ENCODE data around the gene TMEM214.

Gene TMEM214

DNA sequence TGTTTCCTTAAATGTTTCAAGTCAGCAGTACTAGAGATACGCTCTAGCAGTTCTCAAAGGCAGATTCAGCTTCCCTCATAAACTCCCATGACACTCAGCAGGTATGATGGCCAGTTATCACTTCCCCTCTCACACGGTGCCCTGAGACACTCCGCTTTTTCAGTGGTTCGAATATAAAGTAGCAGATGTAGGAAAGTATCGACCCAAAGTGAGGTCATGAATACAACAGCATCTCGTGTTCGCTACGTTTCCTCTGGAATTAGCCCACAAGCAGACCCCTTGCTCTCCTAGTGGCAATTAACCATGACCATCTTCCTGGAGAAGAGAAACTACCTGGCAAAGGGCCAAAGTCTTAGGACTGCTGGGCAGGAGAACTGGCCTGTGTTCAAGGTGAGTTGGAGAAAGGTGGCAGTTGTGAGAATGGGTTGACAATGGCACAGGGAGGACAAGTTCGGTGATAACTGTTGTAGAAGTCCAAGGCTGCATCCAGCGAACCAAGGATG is 9.4 kb downstream of the TMEM214 start:
- DNase-seq (ENCODE audit: low read depth): peak; percentile 18
- Histone ChIP-seq H3K9ac (ENCODE audit: low read length) (no peak overlapping the region), H3K4me1 (ENCODE audit: control insufficient read depth, insufficient read depth, low read length) (no peaks in the 10 kb centered on the region), H3K9me3 (ENCODE audit: control insufficient read depth, low read length) (no peaks in the 10 kb centered on the region), H3K4me3 (ENCODE audit: low read length) (no peak overlapping the region), H3K36me3 (ENCODE audit: control insufficient read depth, insufficient read depth, low read length, severe bottlenecking) (peaks cover 56% of the 10 kb centered on the region), H3K27me3 (replicated peaks; ENCODE audit: control insufficient read depth, insufficient read depth, low read length) (no peaks in the 10 kb centered on the region)

DNA sequence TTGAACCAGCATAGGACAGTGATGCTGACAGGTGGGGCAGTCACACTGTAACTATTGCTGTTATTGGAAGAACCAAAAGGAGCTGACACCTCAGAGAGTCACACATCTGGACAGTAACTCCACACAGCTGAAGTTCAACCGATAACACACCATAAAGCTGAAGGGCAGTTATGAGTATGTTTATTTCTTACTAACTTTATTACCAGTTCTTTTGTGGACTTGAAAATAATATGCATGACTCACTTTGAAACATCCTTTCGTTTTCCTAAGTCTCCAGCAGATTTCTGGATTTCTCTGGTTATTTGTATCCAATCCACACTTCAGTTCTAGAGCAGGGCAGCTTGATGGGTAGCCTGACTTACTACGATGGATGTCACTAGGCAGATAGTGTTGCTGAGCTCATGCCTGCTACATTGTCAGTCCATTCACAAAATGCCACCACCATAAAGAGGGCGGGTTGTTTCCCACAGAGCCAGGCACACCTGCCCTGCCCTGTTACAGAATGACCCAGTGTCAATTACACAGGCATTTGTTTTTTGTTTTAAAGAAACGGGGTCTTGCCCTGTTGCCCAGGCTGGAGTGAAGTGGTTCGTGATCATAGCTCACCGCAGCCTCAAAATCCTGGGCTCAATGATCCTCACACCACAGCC is 10.3 kb downstream of the TMEM214 start:
- H3K4me1 ChIP-seq (ENCODE audit: control insufficient read depth, insufficient read depth, low read length): no peaks in the 10 kb centered on the region
- H3K4me3 ChIP-seq (ENCODE audit: low read length): no peak overlapping the region
- H3K36me3 ChIP-seq (ENCODE audit: control insufficient read depth, insufficient read depth, low read length, severe bottlenecking): peaks cover 47% of the 10 kb centered on the region
- no peaks in the 10 kb centered on the region for H3K9me3 ChIP-seq (ENCODE audit: control insufficient read depth, low read length)
- no peak overlapping the region for H3K9ac ChIP-seq (ENCODE audit: low read length)
- no peak for DNase-seq (ENCODE audit: low read depth)
- H3K27me3 ChIP-seq (replicated peaks; ENCODE audit: control insufficient read depth, insufficient read depth, low read length): no peaks in the 10 kb centered on the region

DNA sequence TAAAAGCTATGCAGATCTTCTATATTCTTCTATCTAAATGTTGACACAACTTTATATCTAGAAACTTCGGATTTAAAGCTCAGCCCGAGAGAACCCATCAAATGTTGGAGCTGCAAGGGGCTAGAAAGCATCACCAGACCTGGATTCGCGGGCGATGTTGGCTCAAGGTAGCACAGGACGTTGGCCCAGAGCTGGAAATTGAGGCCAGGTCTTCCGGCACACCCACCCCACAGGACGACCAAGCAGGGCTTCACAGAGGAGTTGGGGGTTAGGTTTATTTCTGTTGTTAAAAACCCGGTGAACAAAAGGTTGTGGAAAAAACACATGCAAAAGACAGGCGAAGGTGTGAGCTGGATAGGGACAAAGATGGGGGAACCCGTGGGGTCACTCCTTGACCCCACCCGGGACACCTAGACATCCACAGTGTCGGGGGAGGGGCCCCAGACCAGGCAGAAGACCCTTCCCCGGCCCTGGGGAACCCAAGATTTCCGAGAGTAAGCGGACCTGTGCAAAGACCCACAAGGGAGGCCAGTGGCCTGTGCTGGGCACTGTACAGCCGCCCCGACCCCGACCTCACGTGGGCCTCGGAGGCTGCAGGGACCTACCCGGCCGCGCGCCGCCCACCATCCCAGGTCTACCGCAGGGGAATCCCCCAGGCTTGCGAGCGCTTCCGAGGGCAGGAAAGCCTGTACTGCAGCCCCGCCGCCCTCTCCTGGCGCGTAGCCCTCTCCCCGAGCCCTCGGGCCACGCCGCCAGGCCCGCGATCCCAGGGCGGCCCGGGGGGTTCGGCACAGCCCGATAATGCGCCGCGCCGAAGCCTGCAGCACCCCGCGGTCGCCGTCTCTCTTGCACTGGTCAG is 16.9 kb downstream of the TMEM214 start:
- Histone ChIP-seq H3K9ac (ENCODE audit: low read length) (peak overlapping the region; percentile 79), H3K27me3 (replicated peaks; ENCODE audit: control insufficient read depth, insufficient read depth, low read length) (no peaks in the 10 kb centered on the region), H3K9me3 (ENCODE audit: control insufficient read depth, low read length) (no peaks in the 10 kb centered on the region), H3K4me1 (ENCODE audit: control insufficient read depth, insufficient read depth, low read length) (peaks cover 6% of the 10 kb centered on the region), H3K36me3 (ENCODE audit: control insufficient read depth, insufficient read depth, low read length, severe bottlenecking) (peaks cover 9% of the 10 kb centered on the region), H3K4me3 (ENCODE audit: low read length) (peak overlapping the region; percentile 92)
- no peak for DNase-seq (ENCODE audit: low read depth)

DNA sequence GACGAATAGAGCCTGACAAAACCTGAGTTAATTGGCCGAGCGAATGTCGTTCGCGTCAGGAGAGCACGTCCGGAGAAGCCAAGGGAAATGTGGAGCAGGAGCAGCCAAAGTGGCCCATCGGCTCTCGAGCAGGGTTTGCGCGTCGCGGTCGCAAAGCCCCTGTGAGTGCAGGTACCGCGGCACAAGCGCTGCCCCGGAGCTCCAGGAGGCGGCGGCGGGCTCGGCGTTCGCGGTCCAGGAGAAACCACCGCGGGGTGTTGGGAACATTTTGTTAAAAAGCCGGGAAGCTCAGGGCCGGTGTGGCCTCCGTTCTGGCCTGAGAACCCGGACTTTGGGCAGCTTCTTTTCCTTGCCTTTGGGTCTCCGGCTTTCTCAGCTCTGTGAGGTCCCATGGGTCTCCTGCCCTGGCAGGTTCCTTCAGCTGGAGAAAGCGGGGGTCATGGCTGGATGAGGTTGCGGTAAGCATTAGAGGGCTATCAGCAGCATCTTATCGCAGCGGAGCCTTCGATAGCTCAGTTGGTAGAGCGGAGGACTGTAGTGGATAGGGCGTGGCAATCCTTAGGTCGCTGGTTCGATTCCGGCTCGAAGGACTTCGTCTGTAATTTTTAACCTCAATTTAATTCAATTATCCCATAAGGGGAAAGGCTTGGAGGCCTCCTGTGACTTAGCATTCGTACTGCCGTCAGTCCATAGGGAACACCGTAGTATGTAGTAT is 17.7 kb downstream of the TMEM214 start:
- H3K27me3 ChIP-seq (replicated peaks; ENCODE audit: control insufficient read depth, insufficient read depth, low read length): no peaks in the 10 kb centered on the region
- peaks cover 17% of the 10 kb centered on the region for H3K36me3 ChIP-seq (ENCODE audit: control insufficient read depth, insufficient read depth, low read length, severe bottlenecking)
- peak; percentile 96 for DNase-seq (ENCODE audit: low read depth)
- H3K4me3 ChIP-seq (ENCODE audit: low read length): peak overlapping the region; percentile 92
- peak overlapping the region; percentile 90 for H3K9ac ChIP-seq (ENCODE audit: low read length)
- no peaks in the 10 kb centered on the region for H3K9me3 ChIP-seq (ENCODE audit: control insufficient read depth, low read length)
- peaks cover 6% of the 10 kb centered on the region for H3K4me1 ChIP-seq (ENCODE audit: control insufficient read depth, insufficient read depth, low read length)

DNA sequence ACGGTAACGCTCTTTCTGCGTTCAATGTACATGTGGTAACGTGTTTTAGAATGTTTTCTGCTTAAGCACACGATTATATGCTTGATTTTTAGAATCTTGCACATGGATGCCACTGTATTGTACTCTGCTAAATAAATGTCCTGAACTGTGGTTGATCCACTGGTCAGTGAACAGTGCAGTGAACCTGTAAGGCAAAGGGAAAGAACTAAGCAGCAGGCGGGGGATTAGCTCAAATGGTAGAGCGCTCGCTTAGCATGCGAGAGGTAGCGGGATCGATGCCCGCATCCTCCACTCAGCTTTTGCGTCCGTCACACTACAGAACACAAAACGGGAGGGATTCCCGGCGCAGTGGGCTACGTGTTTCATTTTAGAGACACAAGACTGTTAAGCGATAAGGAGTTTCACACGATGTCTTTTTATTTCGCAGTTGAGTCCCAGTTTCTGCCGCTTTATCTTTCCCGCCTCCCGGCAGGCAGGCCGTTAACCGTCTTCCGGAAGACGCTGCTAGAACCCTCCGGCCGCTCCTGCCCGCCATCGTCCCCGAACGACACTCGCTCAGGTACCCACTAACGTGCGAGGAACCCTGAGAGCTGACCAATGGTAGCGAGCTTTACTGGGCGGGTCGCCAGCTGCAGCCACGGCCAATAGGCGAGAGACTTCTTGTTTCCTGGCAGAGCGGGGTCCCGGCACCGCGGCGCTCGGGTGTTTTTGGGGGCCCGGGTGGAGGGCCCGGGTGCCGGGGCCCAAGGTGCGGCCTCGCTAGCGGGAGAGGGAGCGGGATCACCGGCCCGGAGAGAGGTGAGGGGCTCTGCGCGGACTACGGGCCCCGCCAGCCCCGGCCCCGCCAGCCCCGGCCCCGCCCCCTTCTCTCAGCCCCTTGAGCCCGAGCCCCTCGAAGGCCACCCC is 18.5 kb downstream of the TMEM214 start, which contains the start of gene AGBL5:
Gene AGBL5, plus strand, starts transcription at position 673 of the 906 bp plus-strand sequence. CDS start 1,291 bp downstream, outside the sequence.
- Histone ChIP-seq H3K27me3 (replicated peaks; ENCODE audit: control insufficient read depth, insufficient read depth, low read length) (no peaks in the 10 kb centered on the region), H3K4me3 (ENCODE audit: low read length) (peak within 1 kb of the TSS; percentile 92), H3K36me3 (ENCODE audit: control insufficient read depth, insufficient read depth, low read length, severe bottlenecking) (peaks cover 25% of the 10 kb centered on the region), H3K9me3 (ENCODE audit: control insufficient read depth, low read length) (no peaks in the 10 kb centered on the region), H3K4me1 (ENCODE audit: control insufficient read depth, insufficient read depth, low read length) (peaks cover 6% of the 10 kb centered on the region), H3K9ac (ENCODE audit: low read length) (peak within 1 kb of the TSS; percentile 90)
- peak; percentile 96 for DNase-seq (ENCODE audit: low read depth)

DNA sequence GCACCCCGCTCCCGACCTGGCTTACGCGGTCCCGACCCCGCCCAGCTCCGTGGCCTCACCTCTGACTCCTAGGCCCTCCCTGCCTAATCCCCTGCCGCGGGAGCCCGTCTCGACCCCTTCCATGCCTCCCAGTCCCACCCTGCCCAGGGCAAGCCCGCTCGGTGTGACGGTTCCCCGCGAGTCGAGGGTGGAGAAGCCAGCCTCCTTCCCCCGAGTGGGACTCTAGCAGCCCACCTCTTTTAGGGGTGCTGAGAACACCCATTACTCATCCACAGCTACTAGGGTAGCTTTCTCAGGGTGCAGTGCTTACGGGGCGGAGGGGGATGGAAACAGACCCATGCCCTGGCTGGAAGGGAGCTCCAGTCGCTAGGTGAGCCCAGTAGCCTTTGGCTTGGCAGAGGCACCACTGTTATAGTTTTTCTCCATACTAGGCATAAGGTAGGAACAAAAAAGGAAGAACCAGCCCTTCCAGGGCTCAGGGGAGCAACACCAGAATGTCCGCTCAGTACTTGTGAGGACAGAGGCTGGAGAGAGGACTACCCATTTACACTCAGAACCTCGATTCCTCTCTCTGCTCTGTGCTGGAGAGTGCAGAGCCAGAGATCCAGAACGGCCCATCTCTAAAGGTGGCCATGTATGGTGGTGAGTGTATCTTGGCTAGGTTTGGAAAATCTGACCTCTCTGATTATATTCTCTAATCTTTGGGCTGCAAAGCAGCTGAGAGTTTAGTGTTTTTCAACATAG is 19.3 kb downstream of the TMEM214 start:
- H3K9ac ChIP-seq (ENCODE audit: low read length): peak overlapping the region; percentile 90
- peaks cover 32% of the 10 kb centered on the region for H3K36me3 ChIP-seq (ENCODE audit: control insufficient read depth, insufficient read depth, low read length, severe bottlenecking)
- peak; percentile 40 for DNase-seq (ENCODE audit: low read depth)
- H3K27me3 ChIP-seq (replicated peaks; ENCODE audit: control insufficient read depth, insufficient read depth, low read length): no peaks in the 10 kb centered on the region
- H3K4me1 ChIP-seq (ENCODE audit: control insufficient read depth, insufficient read depth, low read length): peaks cover 6% of the 10 kb centered on the region
- H3K9me3 ChIP-seq (ENCODE audit: control insufficient read depth, low read length): no peaks in the 10 kb centered on the region
- peak overlapping the region; percentile 92 for H3K4me3 ChIP-seq (ENCODE audit: low read length)

DNA sequence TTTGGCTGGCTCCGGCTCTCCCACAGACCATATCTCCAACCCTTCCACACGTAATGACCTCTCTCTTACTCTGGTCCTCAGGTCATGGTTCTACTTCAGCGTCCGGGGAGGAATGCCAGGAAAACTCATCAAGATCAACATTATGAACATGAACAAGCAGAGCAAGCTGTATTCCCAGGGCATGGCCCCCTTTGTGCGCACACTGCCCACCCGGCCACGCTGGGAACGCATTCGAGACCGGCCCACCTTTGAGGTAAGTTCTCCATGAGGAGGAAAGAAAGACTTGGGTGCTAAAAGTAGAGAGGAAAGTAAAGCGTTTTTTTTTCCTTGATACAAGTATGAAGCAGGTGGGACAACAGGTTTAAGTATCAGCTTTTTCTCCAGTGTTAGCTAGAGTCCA is 20.6 kb downstream of the TMEM214 start:
- Histone ChIP-seq H3K27me3 (replicated peaks; ENCODE audit: control insufficient read depth, insufficient read depth, low read length) (no peaks in the 10 kb centered on the region), H3K9ac (ENCODE audit: low read length) (no peak overlapping the region), H3K36me3 (ENCODE audit: control insufficient read depth, insufficient read depth, low read length, severe bottlenecking) (peaks cover 34% of the 10 kb centered on the region), H3K9me3 (ENCODE audit: control insufficient read depth, low read length) (no peaks in the 10 kb centered on the region), H3K4me1 (ENCODE audit: control insufficient read depth, insufficient read depth, low read length) (peaks cover 6% of the 10 kb centered on the region), H3K4me3 (ENCODE audit: low read length) (no peak overlapping the region)
- no peak for DNase-seq (ENCODE audit: low read depth)

- no peaks in the 10 kb centered on the region for H3K27me3 ChIP-seq (replicated peaks; ENCODE audit: control insufficient read depth, insufficient read depth, low read length)
- no peak overlapping the region for H3K4me3 ChIP-seq (ENCODE audit: low read length)
- DNase-seq (ENCODE audit: low read depth): no peak
- peaks cover 6% of the 10 kb centered on the region for H3K4me1 ChIP-seq (ENCODE audit: control insufficient read depth, insufficient read depth, low read length)
- H3K36me3 ChIP-seq (ENCODE audit: control insufficient read depth, insufficient read depth, low read length, severe bottlenecking): peaks cover 34% of the 10 kb centered on the region
- no peaks in the 10 kb centered on the region for H3K9me3 ChIP-seq (ENCODE audit: control insufficient read depth, low read length)
- no peak overlapping the region for H3K9ac ChIP-seq (ENCODE audit: low read length)
Observed at GRCh38 chr2:27053776-27054175, 21.0 kb downstream of the TMEM214 start.

GRCh38 chr2:27054721-27055120 is 22.0 kb downstream of the TMEM214 start:
- Histone ChIP-seq H3K36me3 (ENCODE audit: control insufficient read depth, insufficient read depth, low read length, severe bottlenecking) (peaks cover 34% of the 10 kb centered on the region), H3K4me3 (ENCODE audit: low read length) (no peak overlapping the region), H3K9ac (ENCODE audit: low read length) (no peak overlapping the region), H3K27me3 (replicated peaks; ENCODE audit: control insufficient read depth, insufficient read depth, low read length) (no peaks in the 10 kb centered on the region), H3K4me1 (ENCODE audit: control insufficient read depth, insufficient read depth, low read length) (peaks cover 7% of the 10 kb centered on the region), H3K9me3 (ENCODE audit: control insufficient read depth, low read length) (no peaks in the 10 kb centered on the region)
- DNase-seq (ENCODE audit: low read depth): no peak

GRCh38 chr2:27057184-27057583 is 24.4 kb downstream of the TMEM214 start:
- peaks cover 34% of the 10 kb centered on the region for H3K36me3 ChIP-seq (ENCODE audit: control insufficient read depth, insufficient read depth, low read length, severe bottlenecking)

More at GRCh38 chr2:27057184-27057583, 24.4 kb downstream of the TMEM214 start:
- Histone ChIP-seq H3K9ac (ENCODE audit: low read length) (no peak overlapping the region), H3K9me3 (ENCODE audit: control insufficient read depth, low read length) (no peaks in the 10 kb centered on the region), H3K4me3 (ENCODE audit: low read length) (no peak overlapping the region), H3K27me3 (replicated peaks; ENCODE audit: control insufficient read depth, insufficient read depth, low read length) (no peaks in the 10 kb centered on the region), H3K4me1 (ENCODE audit: control insufficient read depth, insufficient read depth, low read length) (peaks cover 7% of the 10 kb centered on the region)
- no peak for DNase-seq (ENCODE audit: low read depth)

Measured in adipocyte (in vitro differentiated cells).